Pancreas (tissue), 10 donors: ENCODE data around the gene TBRG1. TPM values are rescaled to one million over a fixed set of nuclear protein-coding genes. Genes with fewer than 3 reads are reported as not detected.

Experiments
- ATAC-seq, 4 donors: fragments of 200-7000 bp; cut with Tn5 transposase; one replicate each; pipeline versions ENCODE4 v1.8.0 to v1.9.1; 2020; ENCODE audit warnings: mild to moderate bottlenecking in 4 of 4, moderate library complexity in 4 of 4
- DNase-seq, 6 donors: peaks; one replicate each; pipeline ENCODE4 v3.0.0-alpha.2; 2020
- FAIRE-seq: peaks from 2 replicates; lab custom pipeline; 2012; peaks lifted over from hg19 to GRCh38; lab: Jason Lieb, UNC
- H3K27ac ChIP-seq, 4 donors: fragments of 200-600 bp; sonication (generic); 1 replicate in 3 of 4; 2 replicates in 1 of 4; pipeline versions ENCODE4 v1.5.0 to v1.8.0; 2020
- H3K27me3 ChIP-seq, 4 donors: fragments of 200-600 bp; one replicate each; pipeline ENCODE4 v1.8.0; 2021
- H3K36me3 ChIP-seq, 3 donors: fragments of 200-600 bp; sonication (generic) in 1 of 3; one replicate each; pipeline versions ENCODE4 v1.5.0 to v1.8.0; 2020 to 2021
- H3K4me1 ChIP-seq, 3 donors: fragments of 200-600 bp; one replicate each; pipeline ENCODE4 v1.8.0; 2021
- H3K4me3 ChIP-seq, 4 donors: fragments of 200-600 bp; sonication (generic) in 2 of 4; one replicate each; pipeline versions ENCODE4 v1.5.0 to v1.8.0; 2020 to 2021
- H3K9me3 ChIP-seq, 4 donors: fragments of 200-600 bp; one replicate each; pipeline ENCODE4 v1.8.0; 2021
- CTCF ChIP-seq, 4 donors: fragments of 200-600 bp; sonication (generic) in 3 of 4; IDR thresholded peaks; one replicate each; pipeline versions ENCODE4 v1.5.0 to v1.8.0; 2021; ENCODE audit warnings: antibody characterized with exemption in 4 of 4
- WGBS, 2 donors: extraction: QIAGEN DNeasy Blood & Tissue Kit; methylation state at CpG; one replicate each; pipeline ENCODE4 v1.1.7; 2013; 5-methylcytosine and 5-hydroxymethylcytosine counted together
- intact Hi-C, 3 donors: fragments of 100-400 bp; cut with DNase I; formaldehyde crosslinking; loops; one replicate each; pipeline versions ENCODE4 v1.11.1 to v1.14.2; 2022
- polyA plus RNA-seq, 2 donors: library from polyadenylated mRNA; stranded (reverse); fragments of 200-250 nt; gene quantifications; one replicate each; pipeline ENCODE4 v1.2.3, GENCODE V29; 2013
- total RNA-seq, 6 donors: library from RNA; stranded (reverse); fragmentation: NEBNext Ultra II Directional in 4 of 6; extraction: Animal tissue kit (Norgen Biotek cat#: 25700) in 4 of 6; gene quantifications; one replicate each; pipeline versions ENCODE4 v1.2.1 to v1.2.4, GENCODE V29; 2021 to 2023
- donor health status: healthy with polysubstance abuse.
- donor health status: DM: no; HTN: no; CAD: no; lungs with moderate emphysema.
- donor health status: DM: no; HTN: no; CAD: no.
- donor health status: control.
- donor health status: control.
- donor health status: Bipolar disorder and iron deficiency.
- donor health status: DM: yes; HTN: yes; CAD: no.
- donor health status: DM: no; HTN: no; CAD: no.
- donor health status: DM: no; HTN: no; CAD: no.
- donor health status: DM: yes; HTN: yes; CAD: no.

TBRG1 gene
- total and polyA plus RNA-seq, 8 donors: 12.9 to 49.2 (median 15.8) TPM

- no peak overlapping the region for H3K4me3 ChIP-seq
- no peaks in the 10 kb centered on the region for H3K36me3 ChIP-seq
- H3K4me1 ChIP-seq: no peaks in the 10 kb centered on the region
- ATAC-seq (no peak), DNase-seq (no peak), FAIRE-seq (no peak)
- TF ChIP-seq CTCF (IDR thresholded peaks at IDR 0.05): no peak
- intact Hi-C loops: loop anchor here in 1 of 3 donors (10.0 kb wide), 1 partner anchor 517 kb away; no protein-coding TSS in a partner anchor
- WGBS, 2 donors: 57 to 67% methylated on average over 2 of the region's 2 CpGs
- H3K27me3 ChIP-seq: peaks cover 0 to 6% (median 1%) of the 10 kb centered on the region in 4 donors
- no peaks in the 10 kb centered on the region for H3K9me3 ChIP-seq
- no peak overlapping the region for H3K27ac ChIP-seq
These were observed 31.2 kb upstream of the TBRG1 start for GRCh38 chr11:124591430-124591829.

- TF ChIP-seq CTCF (IDR thresholded peaks at IDR 0.05): no peak
- ATAC-seq (no peak), FAIRE-seq (no peak)
These were observed 30.0 kb upstream of the TBRG1 start for GRCh38 chr11:124592627-124593026.

GRCh38 chr11:124595302-124595701 is 27.4 kb upstream of the TBRG1 start:
- 90 to 92% methylated on average over 3 of the region's 3 CpGs for WGBS, 2 donors
- H3K36me3 ChIP-seq: no peaks in the 10 kb centered on the region
- ATAC-seq (no peak), DNase-seq (no peak), FAIRE-seq (no peak)
- H3K27me3 ChIP-seq: peaks cover 0 to 2% (median 0%) of the 10 kb centered on the region in 4 donors
- no peaks in the 10 kb centered on the region for H3K4me1 ChIP-seq
- intact Hi-C loops: loop anchor here in 1 of 3 donors (10.0 kb wide), 1 partner anchor 521 kb away; no protein-coding TSS in a partner anchor
- no peak overlapping the region for H3K27ac ChIP-seq
- H3K4me3 ChIP-seq: no peak overlapping the region
- no peaks in the 10 kb centered on the region for H3K9me3 ChIP-seq
- TF ChIP-seq CTCF (IDR thresholded peaks at IDR 0.05): no peak

More at GRCh38 chr11:124592627-124593026, 30.0 kb upstream of the TBRG1 start:
- peaks cover 0 to 4% (median 1%) of the 10 kb centered on the region in 4 donors for H3K27me3 ChIP-seq
- H3K36me3 ChIP-seq: no peaks in the 10 kb centered on the region
- no peaks in the 10 kb centered on the region for H3K4me1 ChIP-seq
- intact Hi-C loops: loop anchor here in 1 of 3 donors (10.0 kb wide), 1 partner anchor 518 kb away; no protein-coding TSS in a partner anchor
- H3K9me3 ChIP-seq: no peaks in the 10 kb centered on the region
- DNase-seq: no peak
- no peak overlapping the region for H3K4me3 ChIP-seq
- no peak overlapping the region for H3K27ac ChIP-seq
- 56 to 63% methylated on average over 6 of the region's 6 CpGs for WGBS, 2 donors

GRCh38 chr11:124597626-124598025 is 25.0 kb upstream of the TBRG1 start:
- no peak overlapping the region for H3K27ac ChIP-seq
- peaks cover 0 to 2% (median 0%) of the 10 kb centered on the region in 4 donors for H3K27me3 ChIP-seq
- no peaks in the 10 kb centered on the region for H3K9me3 ChIP-seq
- ATAC-seq (no peak), DNase-seq (no peak), FAIRE-seq (no peak)
- no peak for TF ChIP-seq CTCF (IDR thresholded peaks at IDR 0.05)
- intact Hi-C loops: loop anchor here in 1 of 3 donors (10.0 kb wide), 1 partner anchor 523 kb away; no protein-coding TSS in a partner anchor
- peak overlapping the region in 1 of 4 donors; percentile 1 for H3K4me3 ChIP-seq
- H3K4me1 ChIP-seq: no peaks in the 10 kb centered on the region
- no peaks in the 10 kb centered on the region for H3K36me3 ChIP-seq

GRCh38 chr11:124600621-124601320 is 21.9 kb upstream of the TBRG1 start:
- no peak overlapping the region for H3K4me3 ChIP-seq
- no peaks in the 10 kb centered on the region for H3K9me3 ChIP-seq
- H3K27ac ChIP-seq: no peak overlapping the region
- H3K4me1 ChIP-seq: no peaks in the 10 kb centered on the region
- DNase-seq (no peak), ATAC-seq (no peak), FAIRE-seq (no peak)
- TF ChIP-seq CTCF (IDR thresholded peaks at IDR 0.05): no peak
- no peaks in the 10 kb centered on the region for H3K27me3 ChIP-seq
- no peaks in the 10 kb centered on the region for H3K36me3 ChIP-seq
- WGBS, 2 donors: 52 to 60% methylated on average over 5 of the region's 5 CpGs
- intact Hi-C loops: no loop called here
